Stomach (tissue), 4 donors: ENCODE results near the gene H19.

ENCODE experiments used
- EP300 ChIP-seq: sonication (generic); formaldehyde crosslinking; IDR thresholded peaks from one replicate; pipeline ENCODE4 v1.6.1; 2017; ENCODE audit warnings: antibody characterized with exemption
- POLR2A ChIP-seq, 4 donors: fragments of 450-650 bp; IDR thresholded peaks; one replicate each; pipeline ENCODE4 v1.6.1; 2016; ENCODE audit warnings: antibody characterized with exemption in 4 of 4, control low read depth in 2 of 4, mild to moderate bottlenecking in 1 of 4, moderate library complexity in 1 of 4
- POLR2AphosphoS5 ChIP-seq, 3 donors: sonication (generic); formaldehyde crosslinking; IDR thresholded peaks; one replicate each; pipeline ENCODE4 v1.6.1; 2016; ENCODE audit warnings: antibody characterized with exemption in 3 of 3
- TF ChIP-seq, protein P1 (sequence below), 7 experiments: fragments of 450-650 bp in 4 of 7; fragments of 200-600 bp in 3 of 7; sonication (generic) in 3 of 7; IDR thresholded peaks; one replicate each; pipeline ENCODE4 v1.5.1; 2016 to 2019; ENCODE audit warnings: antibody characterized with exemption in 7 of 7, control low read depth in 2 of 7, mild to moderate bottlenecking in 1 of 7

DNA sequence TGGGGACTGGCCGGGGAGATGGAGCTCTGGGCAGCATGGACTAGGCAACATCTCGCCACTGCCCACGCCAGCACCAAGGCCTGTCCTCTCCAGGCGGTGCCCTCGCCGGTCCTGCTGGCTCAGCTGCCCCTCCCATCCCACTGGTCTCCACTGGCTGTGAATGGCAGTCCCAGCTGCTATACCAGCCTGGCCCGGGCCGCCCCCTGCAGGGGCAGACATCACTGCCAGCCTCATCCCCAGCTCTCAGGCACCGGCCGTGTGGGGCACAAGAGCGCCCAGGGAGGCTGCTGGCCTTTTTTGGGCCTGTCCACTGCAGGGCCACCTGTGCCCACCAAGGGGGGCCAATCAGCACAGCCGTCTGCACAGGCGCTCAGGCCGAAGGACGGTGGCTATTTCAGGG, 30.1 kb upstream of the H19 start:
- TF ChIP-seq, protein P1, sequence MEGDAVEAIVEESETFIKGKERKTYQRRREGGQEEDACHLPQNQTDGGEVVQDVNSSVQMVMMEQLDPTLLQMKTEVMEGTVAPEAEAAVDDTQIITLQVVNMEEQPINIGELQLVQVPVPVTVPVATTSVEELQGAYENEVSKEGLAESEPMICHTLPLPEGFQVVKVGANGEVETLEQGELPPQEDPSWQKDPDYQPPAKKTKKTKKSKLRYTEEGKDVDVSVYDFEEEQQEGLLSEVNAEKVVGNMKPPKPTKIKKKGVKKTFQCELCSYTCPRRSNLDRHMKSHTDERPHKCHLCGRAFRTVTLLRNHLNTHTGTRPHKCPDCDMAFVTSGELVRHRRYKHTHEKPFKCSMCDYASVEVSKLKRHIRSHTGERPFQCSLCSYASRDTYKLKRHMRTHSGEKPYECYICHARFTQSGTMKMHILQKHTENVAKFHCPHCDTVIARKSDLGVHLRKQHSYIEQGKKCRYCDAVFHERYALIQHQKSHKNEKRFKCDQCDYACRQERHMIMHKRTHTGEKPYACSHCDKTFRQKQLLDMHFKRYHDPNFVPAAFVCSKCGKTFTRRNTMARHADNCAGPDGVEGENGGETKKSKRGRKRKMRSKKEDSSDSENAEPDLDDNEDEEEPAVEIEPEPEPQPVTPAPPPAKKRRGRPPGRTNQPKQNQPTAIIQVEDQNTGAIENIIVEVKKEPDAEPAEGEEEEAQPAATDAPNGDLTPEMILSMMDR (IDR thresholded peaks at IDR 0.05): no peak
- TF ChIP-seq POLR2AphosphoS5 (IDR thresholded peaks at IDR 0.05) (no peak), EP300 (no peak), POLR2A (IDR thresholded peaks at IDR 0.05) (no peak)
